Mesenchymal stem cell (in vitro differentiated cells and primary cell): ENCODE measurements around the gene CFAP299.

Experiments
- DNase-seq: peaks from one replicate; pipeline ENCODE4 v3.0.0-alpha.2; 2013
- H2AFZ ChIP-seq: one replicate; pipeline ENCODE4 v1.6.1; 2013; ENCODE audit warnings: low read depth, mild to moderate bottlenecking, control low read depth, inconsistent platforms, low read length, moderate library complexity
- H2AK5ac ChIP-seq: 2 replicates; pipeline ENCODE4 v1.6.1; 2013; ENCODE audit warnings: low read length, moderate library complexity, mild to moderate bottlenecking, inconsistent platforms; ENCODE audit not compliant: severe bottlenecking
- H2BK120ac ChIP-seq: one replicate; pipeline ENCODE4 v1.6.1; 2013; ENCODE audit warnings: low read depth, mild to moderate bottlenecking, inconsistent platforms, low read length, moderate library complexity
- H2BK12ac ChIP-seq, 2 experiments: one replicate each; pipeline ENCODE4 v1.6.1; 2013; ENCODE audit warnings: inconsistent platforms in 2 of 2, low read length in 2 of 2, mild to moderate bottlenecking in 2 of 2, moderate library complexity in 2 of 2, control low read depth in 1 of 2
- H2BK15ac ChIP-seq: one replicate; pipeline ENCODE4 v1.6.1; 2013; ENCODE audit warnings: mild to moderate bottlenecking, low read depth, inconsistent platforms; ENCODE audit not compliant: poor library complexity, severe bottlenecking
- H2BK5ac ChIP-seq: 2 replicates; pipeline ENCODE4 v1.6.1; 2013; ENCODE audit warnings: low read depth, mild to moderate bottlenecking, low read length, control low read depth, inconsistent platforms; ENCODE audit not compliant: poor library complexity, severe bottlenecking
- H3K14ac ChIP-seq, 2 experiments: one replicate each; pipeline ENCODE4 v1.6.1; 2013; ENCODE audit warnings: inconsistent platforms in 2 of 2, low read length in 2 of 2, control low read depth in 1 of 2, mild to moderate bottlenecking in 1 of 2, moderate library complexity in 1 of 2
- H3K18ac ChIP-seq, 2 experiments: one replicate each; pipeline ENCODE4 v1.6.1; 2013; ENCODE audit warnings: inconsistent platforms in 2 of 2, low read length in 2 of 2, control low read depth in 1 of 2, low read depth in 1 of 2, mild to moderate bottlenecking in 1 of 2
- H3K23ac ChIP-seq, 2 experiments: one replicate each; pipeline ENCODE4 v1.6.1; 2013; ENCODE audit warnings: inconsistent platforms in 2 of 2, low read length in 2 of 2, mild to moderate bottlenecking in 2 of 2, moderate library complexity in 2 of 2, control low read depth in 1 of 2
- H3K27ac ChIP-seq: 2 replicates; pipeline ENCODE4 v1.5.1; 2013; ENCODE audit warnings: mild to moderate bottlenecking, moderate library complexity, low read length, control low read depth, inconsistent platforms; ENCODE audit not compliant: poor library complexity, severe bottlenecking
- H3K27me3 ChIP-seq, 2 experiments: 2 replicates each; pipeline versions ENCODE4 v1.6.1 to v1.7.0; 2013; ENCODE audit warnings: low read length in 2 of 2, mild to moderate bottlenecking in 2 of 2, moderate library complexity in 2 of 2, control low read depth in 1 of 2, inconsistent platforms in 1 of 2; ENCODE audit not compliant: control insufficient read depth in 1 of 2, insufficient read depth in 1 of 2
- H3K36me3 ChIP-seq, 2 experiments: 2 replicates each; pipeline versions ENCODE4 v1.6.1 to v1.7.0; 2013; ENCODE audit warnings: low read length in 2 of 2, control low read depth in 1 of 2, inconsistent platforms in 1 of 2, low read depth in 1 of 2, mild to moderate bottlenecking in 1 of 2; ENCODE audit not compliant: insufficient read depth in 2 of 2, control insufficient read depth in 1 of 2
- H3K4ac ChIP-seq, 2 experiments: one replicate each; pipeline ENCODE4 v1.6.1; 2013; ENCODE audit warnings: inconsistent platforms in 2 of 2, low read length in 2 of 2, mild to moderate bottlenecking in 2 of 2, moderate library complexity in 2 of 2, control low read depth in 1 of 2, low read depth in 1 of 2
- H3K4me1 ChIP-seq: 2 replicates; pipeline ENCODE4 v1.6.1; 2013; ENCODE audit warnings: low read depth, low read length, control low read depth; ENCODE audit not compliant: control insufficient read depth, insufficient read depth
- H3K4me2 ChIP-seq: 2 replicates; pipeline ENCODE4 v1.6.1; 2013; ENCODE audit warnings: low read length, mild to moderate bottlenecking, inconsistent platforms; ENCODE audit not compliant: poor library complexity, severe bottlenecking
- H3K4me3 ChIP-seq, 2 experiments: 2 replicates each; pipeline versions ENCODE4 v1.5.1 to v1.7.0; 2013; ENCODE audit warnings: low read length in 2 of 2, mild to moderate bottlenecking in 2 of 2, control low read depth in 1 of 2, low read depth in 1 of 2; ENCODE audit not compliant: insufficient read depth in 1 of 2
- H3K79me1 ChIP-seq: replicated peaks from 2 replicates; pipeline ENCODE4 v1.6.1; 2013; ENCODE audit warnings: mild to moderate bottlenecking, control low read depth, low read length, inconsistent platforms; ENCODE audit not compliant: poor library complexity, severe bottlenecking
- H3K9ac ChIP-seq: 2 replicates; pipeline ENCODE4 v1.7.0; 2013; ENCODE audit warnings: mild to moderate bottlenecking, low read length, moderate library complexity
- H3K9me3 ChIP-seq: 2 replicates; pipeline ENCODE4 v1.7.0; 2013; ENCODE audit warnings: mild to moderate bottlenecking, low read length; ENCODE audit not compliant: control insufficient read depth
- H4K8ac ChIP-seq: one replicate; pipeline ENCODE4 v1.6.1; 2013; ENCODE audit warnings: inconsistent platforms, mild to moderate bottlenecking, low read length, moderate library complexity
- H4K91ac ChIP-seq: one replicate; pipeline ENCODE4 v1.6.1; 2013; ENCODE audit warnings: mild to moderate bottlenecking, low read length, inconsistent platforms
- WGBS: methylation state at CpG from one replicate; pipeline ENCODE4 v1.1.7; 2013; ENCODE audit warnings: mixed read lengths; 5-methylcytosine and 5-hydroxymethylcytosine counted together

The CFAP299 gene

DNA sequence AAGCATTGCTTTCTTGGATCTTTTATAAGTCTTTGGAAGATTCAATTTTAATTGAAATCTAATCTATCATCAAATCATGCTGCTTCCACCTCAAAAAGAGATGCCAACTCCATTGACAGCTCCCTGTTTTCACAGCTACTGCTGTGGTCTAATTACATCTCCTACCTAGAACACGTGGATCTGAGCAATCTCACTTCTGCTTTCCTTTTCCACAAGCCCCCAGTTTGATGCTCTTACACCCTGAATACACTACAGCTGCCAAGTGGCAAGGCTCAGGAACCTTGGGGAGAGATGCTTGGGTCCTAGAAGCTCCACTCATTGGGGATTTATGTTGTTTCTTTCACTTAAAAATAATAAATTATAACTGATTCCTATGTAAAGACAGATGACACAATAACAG is 172.0 kb downstream of the CFAP299 start:
- no peak overlapping the region for H2BK15ac ChIP-seq
- WGBS: 70% methylated on average over 1 of the region's 1 CpG
- no peak overlapping the region for H3K9ac ChIP-seq
- H4K8ac ChIP-seq: no peak overlapping the region
- no peak overlapping the region for H3K23ac ChIP-seq
- no peak overlapping the region for H2AK5ac ChIP-seq
- no peak overlapping the region for H2AFZ ChIP-seq
- H3K27ac ChIP-seq: no peak overlapping the region
- DNase-seq: no peak
- H4K91ac ChIP-seq: no peak overlapping the region
- H3K4ac ChIP-seq: no peak overlapping the region
- H3K18ac ChIP-seq: no peak overlapping the region
- H2BK12ac ChIP-seq: no peak overlapping the region
- H3K9me3 ChIP-seq: no peaks in the 10 kb centered on the region
- no peak overlapping the region for H2BK120ac ChIP-seq
- H3K4me1 ChIP-seq: no peaks in the 10 kb centered on the region
- H2BK5ac ChIP-seq: no peak overlapping the region
- H3K4me2 ChIP-seq: no peak overlapping the region
- H3K4me3 ChIP-seq: no peak overlapping the region
- no peaks in the 10 kb centered on the region for H3K79me1 ChIP-seq
- no peak overlapping the region for H3K14ac ChIP-seq
- H3K27me3 ChIP-seq: no peaks in the 10 kb centered on the region
- no peaks in the 10 kb centered on the region for H3K36me3 ChIP-seq

DNA sequence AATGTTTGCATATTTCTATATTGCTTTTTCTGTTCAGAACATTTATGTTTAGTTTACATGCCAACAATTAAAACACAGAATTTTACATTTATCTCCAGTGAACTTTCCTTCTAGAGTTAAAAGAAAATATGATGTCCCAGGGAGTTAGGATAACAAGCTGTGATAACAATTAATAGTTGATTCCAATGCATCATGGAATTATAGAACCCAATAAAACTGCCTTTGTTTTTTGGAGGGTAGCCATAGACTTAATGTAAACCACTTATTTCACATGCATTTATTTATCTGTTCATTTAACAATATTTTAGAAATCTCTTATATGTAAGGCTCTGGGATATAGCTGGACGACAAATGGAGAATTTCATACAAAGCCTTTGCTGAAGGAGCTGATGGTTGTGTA is 180.0 kb downstream of the CFAP299 start:
- Histone ChIP-seq H3K23ac (no peak overlapping the region), H3K4me1 (no peaks in the 10 kb centered on the region), H2BK12ac (no peak overlapping the region), H4K8ac (no peak overlapping the region), H2BK120ac (no peak overlapping the region), H3K4ac (no peak overlapping the region), H3K79me1 (no peaks in the 10 kb centered on the region), H2AK5ac (no peak overlapping the region), H3K14ac (no peak overlapping the region), H2BK15ac (no peak overlapping the region), H3K27me3 (no peaks in the 10 kb centered on the region), H3K36me3 (no peaks in the 10 kb centered on the region), H3K9me3 (no peaks in the 10 kb centered on the region), H3K27ac (no peak overlapping the region), H3K18ac (no peak overlapping the region), H4K91ac (no peak overlapping the region), H3K4me3 (no peak overlapping the region), H3K9ac (no peak overlapping the region), H3K4me2 (no peak overlapping the region), H2AFZ (no peak overlapping the region), H2BK5ac (no peak overlapping the region)
- WGBS: no CpG with 5 or more reads among the region's 1 CpG
- no peak for DNase-seq

DNA sequence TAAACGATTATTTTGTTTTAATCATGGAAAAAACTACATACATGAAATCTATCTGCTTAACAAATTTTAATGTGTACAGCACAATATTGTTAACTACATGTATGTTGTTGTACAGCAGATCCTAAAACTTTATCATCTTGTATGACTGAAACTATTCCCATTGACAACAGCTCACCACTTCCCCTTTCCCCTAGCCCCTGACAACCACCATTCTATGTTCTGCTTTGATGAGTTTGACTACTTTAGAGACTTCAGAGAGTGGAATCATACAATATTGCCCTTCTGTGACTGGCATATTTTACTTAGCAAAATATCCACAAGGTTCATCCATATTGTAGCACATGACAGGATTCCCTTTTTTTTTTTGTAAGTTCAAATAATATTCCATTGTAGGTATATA is 185.9 kb downstream of the CFAP299 start:
- Histone ChIP-seq H3K9me3 (no peaks in the 10 kb centered on the region), H3K14ac (no peak overlapping the region), H3K9ac (no peak overlapping the region), H4K91ac (no peak overlapping the region), H2BK15ac (no peak overlapping the region), H3K23ac (no peak overlapping the region), H3K4ac (no peak overlapping the region), H2BK12ac (no peak overlapping the region), H2AFZ (no peak overlapping the region), H3K4me2 (no peak overlapping the region), H3K36me3 (no peaks in the 10 kb centered on the region), H3K79me1 (no peaks in the 10 kb centered on the region), H3K27ac (no peak overlapping the region), H4K8ac (no peak overlapping the region), H2BK120ac (no peak overlapping the region), H3K4me1 (no peaks in the 10 kb centered on the region), H2AK5ac (no peak overlapping the region), H3K27me3 (no peaks in the 10 kb centered on the region), H2BK5ac (no peak overlapping the region), H3K4me3 (no peak overlapping the region), H3K18ac (no peak overlapping the region)
- no peak for DNase-seq
- 100% methylated on average over 1 of the region's 1 CpG for WGBS

DNA sequence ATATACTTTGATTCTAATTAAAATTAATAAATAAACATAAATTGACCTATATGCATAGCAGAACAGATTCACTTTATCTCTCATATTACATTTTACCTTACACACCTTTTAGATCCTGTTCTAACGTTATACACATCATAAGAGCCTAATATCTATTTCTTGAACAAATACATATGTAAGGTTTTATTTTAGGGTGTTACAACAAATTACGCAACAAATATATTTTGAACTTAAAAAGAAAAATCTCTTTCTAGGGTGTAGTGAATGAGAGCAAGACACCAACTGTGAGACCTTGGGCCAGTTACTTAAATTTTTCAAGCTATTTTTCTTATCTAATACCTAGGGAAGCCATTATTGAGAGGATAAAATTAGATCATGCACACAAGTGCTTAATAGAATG is 191.2 kb downstream of the CFAP299 start:
- no peak for DNase-seq
- H3K9me3 ChIP-seq: no peaks in the 10 kb centered on the region
- no peaks in the 10 kb centered on the region for H3K4me1 ChIP-seq
- no peak overlapping the region for H3K4ac ChIP-seq
- no peak overlapping the region for H2BK5ac ChIP-seq
- no peak overlapping the region for H3K4me3 ChIP-seq
- H3K27ac ChIP-seq: no peak overlapping the region
- no peaks in the 10 kb centered on the region for H3K36me3 ChIP-seq
- no peak overlapping the region for H3K23ac ChIP-seq
- no peaks in the 10 kb centered on the region for H3K79me1 ChIP-seq
- no peak overlapping the region for H2AFZ ChIP-seq
- H4K8ac ChIP-seq: no peak overlapping the region
- no peak overlapping the region for H3K9ac ChIP-seq
- no CpG with 5 or more reads among the region's 2 CpGs for WGBS
- H2BK15ac ChIP-seq: no peak overlapping the region
- no peak overlapping the region for H4K91ac ChIP-seq
- H3K4me2 ChIP-seq: no peak overlapping the region
- H3K27me3 ChIP-seq: no peaks in the 10 kb centered on the region
- no peak overlapping the region for H2BK120ac ChIP-seq
- no peak overlapping the region for H3K14ac ChIP-seq
- H2AK5ac ChIP-seq: no peak overlapping the region
- H2BK12ac ChIP-seq: no peak overlapping the region
- H3K18ac ChIP-seq: no peak overlapping the region
